ENCODE measurements around the gene PRKCD.

PRKCD gene

GRCh38 chr3:53162672-53163443 is 1.8 kb downstream of the PRKCD start:
- H3K36me3 ChIP-seq (ENCODE audit: control insufficient read depth in 2 of 2, insufficient read depth in 2 of 2, low read length in 2 of 2) = peaks cover 9 to 15% of the 10 kb centered on the region in 2 donors
- peak overlapping the region; percentile 92 to 94 for H3K27ac ChIP-seq (ENCODE audit: low read depth in 2 of 2, low read length in 2 of 2)
- no peaks in the 10 kb centered on the region for H3K27me3 ChIP-seq (ENCODE audit: control insufficient read depth in 2 of 2, insufficient read depth in 2 of 2, low read length in 2 of 2)
- peaks cover 59 to 62% of the 10 kb centered on the region in 2 donors for H3K4me1 ChIP-seq (ENCODE audit: control insufficient read depth in 2 of 2, insufficient read depth in 2 of 2, low read length in 2 of 2)
- H3K9me3 ChIP-seq (ENCODE audit: control insufficient read depth in 2 of 2, low read length in 2 of 2) = no peaks in the 10 kb centered on the region
- peak overlapping the region; percentile 3 to 97 for H3K9ac ChIP-seq (ENCODE audit: low read depth in 1 of 2, low read length in 2 of 2)
- H3K4me3 ChIP-seq (ENCODE audit: low read length in 2 of 2) = peak overlapping the region; percentile 65 to 86

DNA sequence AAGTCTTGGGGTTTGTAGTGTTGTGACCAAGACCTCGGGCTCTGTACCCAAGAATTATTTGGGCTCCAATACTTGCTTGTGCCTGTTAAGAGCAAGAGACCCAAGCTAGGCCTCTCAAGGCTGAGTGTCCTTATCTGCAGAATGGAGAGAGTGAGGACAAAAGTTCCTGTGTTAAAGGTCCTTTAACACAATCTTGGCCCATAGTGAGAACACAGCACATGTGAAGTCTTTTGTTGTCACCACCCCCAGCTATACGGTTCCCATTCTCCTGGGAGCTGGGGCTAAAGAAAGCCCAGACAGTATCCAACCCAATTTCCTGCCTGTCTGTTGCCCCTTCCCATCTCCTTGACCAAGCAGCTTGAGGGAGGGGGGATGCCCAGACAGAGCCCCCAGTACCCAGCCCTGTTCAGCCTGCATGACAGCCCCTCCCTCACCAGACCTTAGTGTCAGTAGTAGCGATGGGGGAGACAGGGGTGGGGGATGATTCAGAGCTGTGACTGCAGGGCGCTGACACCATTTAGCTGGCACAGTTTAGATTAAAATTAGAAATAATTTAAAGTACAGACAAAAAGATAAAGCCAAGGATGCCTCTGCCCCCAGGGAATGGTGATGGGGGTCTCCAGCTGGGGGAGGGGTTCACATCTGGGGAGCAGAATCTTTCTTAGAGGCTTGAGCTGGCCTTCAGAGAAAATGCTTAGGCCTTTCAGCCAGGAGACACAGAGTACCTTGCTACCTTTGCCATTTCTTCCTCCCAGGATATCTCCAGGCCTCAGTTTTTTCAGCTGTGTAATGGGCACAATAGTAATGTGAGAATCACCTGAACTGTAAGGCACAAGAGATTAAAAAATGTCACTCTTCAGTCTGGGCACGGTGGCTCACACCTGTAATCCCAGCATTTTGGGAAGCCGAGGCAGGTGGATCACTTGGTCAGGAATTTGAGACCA is 2.7 kb downstream of the PRKCD start:
- Histone ChIP-seq H3K36me3 (ENCODE audit: control insufficient read depth in 2 of 2, insufficient read depth in 2 of 2, low read length in 2 of 2) (peaks cover 9 to 19% of the 10 kb centered on the region in 2 donors), H3K27me3 (ENCODE audit: control insufficient read depth in 2 of 2, insufficient read depth in 2 of 2, low read length in 2 of 2) (no peaks in the 10 kb centered on the region), H3K4me3 (ENCODE audit: low read length in 2 of 2) (peak overlapping the region; percentile 65 to 86), H3K9ac (ENCODE audit: low read depth in 1 of 2, low read length in 2 of 2) (peak overlapping the region; percentile 32 to 97), H3K27ac (ENCODE audit: low read depth in 2 of 2, low read length in 2 of 2) (peak overlapping the region; percentile 92 to 94), H3K9me3 (ENCODE audit: control insufficient read depth in 2 of 2, low read length in 2 of 2) (no peaks in the 10 kb centered on the region), H3K4me1 (ENCODE audit: control insufficient read depth in 2 of 2, insufficient read depth in 2 of 2, low read length in 2 of 2) (peaks cover 56 to 61% of the 10 kb centered on the region in 2 donors)

DNA sequence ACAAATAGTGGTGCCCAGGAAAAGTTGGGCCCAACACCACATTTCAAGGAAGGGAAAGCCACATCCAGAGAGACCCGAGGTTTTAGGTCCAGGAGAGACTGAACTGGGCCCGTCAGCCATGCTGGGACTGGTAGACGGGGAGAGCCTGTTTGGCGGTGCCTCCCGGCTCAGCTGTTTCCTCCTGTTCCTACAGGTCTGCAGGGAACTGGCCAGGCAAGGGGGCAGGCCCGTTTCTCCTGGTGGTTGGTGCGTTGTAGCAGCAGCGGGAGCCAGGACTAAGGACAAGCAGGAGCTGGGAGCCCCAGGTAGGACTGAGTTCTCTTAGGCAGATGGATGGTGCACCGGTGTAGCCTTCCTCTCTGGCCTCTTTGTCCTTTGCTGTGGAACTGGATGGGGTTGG is 3.9 kb downstream of the PRKCD start:
- no peaks in the 10 kb centered on the region for H3K27me3 ChIP-seq (ENCODE audit: control insufficient read depth in 2 of 2, insufficient read depth in 2 of 2, low read length in 2 of 2)
- no peak overlapping the region for H3K9ac ChIP-seq (ENCODE audit: low read depth in 1 of 2, low read length in 2 of 2)
- no peak overlapping the region for H3K4me3 ChIP-seq (ENCODE audit: low read length in 2 of 2)
- peaks cover 9 to 19% of the 10 kb centered on the region in 2 donors for H3K36me3 ChIP-seq (ENCODE audit: control insufficient read depth in 2 of 2, insufficient read depth in 2 of 2, low read length in 2 of 2)
- H3K9me3 ChIP-seq (ENCODE audit: control insufficient read depth in 2 of 2, low read length in 2 of 2) = no peaks in the 10 kb centered on the region
- H3K4me1 ChIP-seq (ENCODE audit: control insufficient read depth in 2 of 2, insufficient read depth in 2 of 2, low read length in 2 of 2) = peaks cover 48 to 55% of the 10 kb centered on the region in 2 donors
- no peak overlapping the region for H3K27ac ChIP-seq (ENCODE audit: low read depth in 2 of 2, low read length in 2 of 2)

DNA sequence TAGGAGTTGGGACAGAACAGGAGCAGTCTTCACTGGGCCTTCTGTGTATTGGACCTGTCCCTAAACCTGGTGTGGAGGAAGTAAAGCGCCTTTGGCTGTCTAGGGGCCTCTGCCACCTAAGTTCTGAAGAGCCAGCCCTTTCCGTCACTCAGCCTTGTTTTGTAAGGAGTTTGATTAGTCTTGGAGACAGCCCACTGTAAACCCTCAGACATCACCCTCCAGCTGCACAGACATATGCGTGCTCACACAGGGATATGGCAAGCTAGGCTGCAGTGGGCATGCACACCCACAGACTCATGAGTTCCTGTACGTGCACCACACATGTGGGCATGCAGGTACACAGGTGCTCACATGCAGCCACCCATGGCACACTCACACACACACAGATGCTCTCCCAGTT is 5.2 kb downstream of the PRKCD start:
- Histone ChIP-seq H3K27ac (ENCODE audit: low read depth in 2 of 2, low read length in 2 of 2) (peak overlapping the region in 1 of 2 donors; percentile 61), H3K4me1 (ENCODE audit: control insufficient read depth in 2 of 2, insufficient read depth in 2 of 2, low read length in 2 of 2) (peaks cover 54 to 60% of the 10 kb centered on the region in 2 donors), H3K4me3 (ENCODE audit: low read length in 2 of 2) (peak overlapping the region in 1 of 2 donors; percentile 5), H3K9me3 (ENCODE audit: control insufficient read depth in 2 of 2, low read length in 2 of 2) (no peaks in the 10 kb centered on the region), H3K27me3 (ENCODE audit: control insufficient read depth in 2 of 2, insufficient read depth in 2 of 2, low read length in 2 of 2) (no peaks in the 10 kb centered on the region), H3K9ac (ENCODE audit: low read depth in 1 of 2, low read length in 2 of 2) (no peak overlapping the region), H3K36me3 (ENCODE audit: control insufficient read depth in 2 of 2, insufficient read depth in 2 of 2, low read length in 2 of 2) (peaks cover 9 to 19% of the 10 kb centered on the region in 2 donors)

GRCh38 chr3:53166781-53167291 is 5.8 kb downstream of the PRKCD start:
- Histone ChIP-seq H3K9me3 (ENCODE audit: control insufficient read depth in 2 of 2, low read length in 2 of 2) (no peaks in the 10 kb centered on the region), H3K36me3 (ENCODE audit: control insufficient read depth in 2 of 2, insufficient read depth in 2 of 2, low read length in 2 of 2) (peaks cover 9 to 19% of the 10 kb centered on the region in 2 donors), H3K27me3 (ENCODE audit: control insufficient read depth in 2 of 2, insufficient read depth in 2 of 2, low read length in 2 of 2) (no peaks in the 10 kb centered on the region), H3K9ac (ENCODE audit: low read depth in 1 of 2, low read length in 2 of 2) (peak overlapping the region in 1 of 2 donors; percentile 3), H3K4me1 (ENCODE audit: control insufficient read depth in 2 of 2, insufficient read depth in 2 of 2, low read length in 2 of 2) (peaks cover 61 to 65% of the 10 kb centered on the region in 2 donors), H3K4me3 (ENCODE audit: low read length in 2 of 2) (peak overlapping the region in 1 of 2 donors; percentile 5), H3K27ac (ENCODE audit: low read depth in 2 of 2, low read length in 2 of 2) (peak overlapping the region in 1 of 2 donors; percentile 61)

DNA sequence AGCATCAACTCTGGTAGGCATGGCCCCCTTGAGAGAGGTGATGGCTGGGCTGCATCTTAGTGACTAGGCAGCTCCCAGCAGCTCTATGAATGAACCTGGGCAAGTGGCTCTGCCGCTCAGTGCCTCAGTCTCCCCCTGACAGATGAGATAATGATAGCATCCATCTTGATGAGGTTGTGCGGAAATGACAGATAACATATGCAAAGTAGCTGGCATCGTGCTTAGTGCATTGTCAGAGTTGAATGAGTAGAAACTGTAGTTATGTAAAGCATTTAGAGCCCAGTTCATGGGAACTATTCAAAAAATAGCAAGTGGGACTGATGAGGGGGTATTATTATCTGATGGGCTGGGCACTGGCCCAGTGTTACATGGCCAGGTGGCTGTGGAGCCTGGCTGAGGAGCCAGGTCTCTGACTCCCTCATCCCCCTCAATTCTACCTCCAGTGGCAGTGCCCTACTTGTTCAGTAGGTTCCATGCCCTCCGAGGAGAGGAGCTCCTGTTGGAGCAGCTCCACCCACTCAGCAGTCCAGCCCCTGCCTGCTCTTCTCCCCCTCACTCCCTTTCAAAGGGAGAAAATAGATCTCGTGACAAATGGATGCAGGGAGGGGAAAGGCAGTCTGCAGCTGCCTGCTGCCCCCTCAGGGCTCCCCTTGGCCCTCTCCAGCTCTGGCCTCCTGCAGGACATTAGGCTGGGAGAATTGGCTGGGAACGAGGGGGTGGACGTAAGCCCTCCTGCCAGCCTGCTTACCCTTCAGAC is 6.6 kb downstream of the PRKCD start:
- H3K27me3 ChIP-seq (ENCODE audit: control insufficient read depth in 2 of 2, insufficient read depth in 2 of 2, low read length in 2 of 2) = no peaks in the 10 kb centered on the region
- peak overlapping the region in 1 of 2 donors; percentile 13 for H3K4me3 ChIP-seq (ENCODE audit: low read length in 2 of 2)
- peaks cover 62 to 63% of the 10 kb centered on the region in 2 donors for H3K4me1 ChIP-seq (ENCODE audit: control insufficient read depth in 2 of 2, insufficient read depth in 2 of 2, low read length in 2 of 2)
- H3K9me3 ChIP-seq (ENCODE audit: control insufficient read depth in 2 of 2, low read length in 2 of 2) = no peaks in the 10 kb centered on the region
- H3K36me3 ChIP-seq (ENCODE audit: control insufficient read depth in 2 of 2, insufficient read depth in 2 of 2, low read length in 2 of 2) = peaks cover 9 to 20% of the 10 kb centered on the region in 2 donors
- no peak overlapping the region for H3K9ac ChIP-seq (ENCODE audit: low read depth in 1 of 2, low read length in 2 of 2)
- H3K27ac ChIP-seq (ENCODE audit: low read depth in 2 of 2, low read length in 2 of 2) = peak overlapping the region in 1 of 2 donors; percentile 61

GRCh38 chr3:53168175-53168923 is 7.3 kb downstream of the PRKCD start:
- Histone ChIP-seq H3K4me3 (ENCODE audit: low read length in 2 of 2) (peak overlapping the region in 1 of 2 donors; percentile 13), H3K9me3 (ENCODE audit: control insufficient read depth in 2 of 2, low read length in 2 of 2) (no peaks in the 10 kb centered on the region), H3K27me3 (ENCODE audit: control insufficient read depth in 2 of 2, insufficient read depth in 2 of 2, low read length in 2 of 2) (no peaks in the 10 kb centered on the region), H3K36me3 (ENCODE audit: control insufficient read depth in 2 of 2, insufficient read depth in 2 of 2, low read length in 2 of 2) (peaks cover 14 to 25% of the 10 kb centered on the region in 2 donors), H3K27ac (ENCODE audit: low read depth in 2 of 2, low read length in 2 of 2) (peak overlapping the region in 1 of 2 donors; percentile 61), H3K9ac (ENCODE audit: low read depth in 1 of 2, low read length in 2 of 2) (no peak overlapping the region), H3K4me1 (ENCODE audit: control insufficient read depth in 2 of 2, insufficient read depth in 2 of 2, low read length in 2 of 2) (peaks cover 54 to 56% of the 10 kb centered on the region in 2 donors)

DNA sequence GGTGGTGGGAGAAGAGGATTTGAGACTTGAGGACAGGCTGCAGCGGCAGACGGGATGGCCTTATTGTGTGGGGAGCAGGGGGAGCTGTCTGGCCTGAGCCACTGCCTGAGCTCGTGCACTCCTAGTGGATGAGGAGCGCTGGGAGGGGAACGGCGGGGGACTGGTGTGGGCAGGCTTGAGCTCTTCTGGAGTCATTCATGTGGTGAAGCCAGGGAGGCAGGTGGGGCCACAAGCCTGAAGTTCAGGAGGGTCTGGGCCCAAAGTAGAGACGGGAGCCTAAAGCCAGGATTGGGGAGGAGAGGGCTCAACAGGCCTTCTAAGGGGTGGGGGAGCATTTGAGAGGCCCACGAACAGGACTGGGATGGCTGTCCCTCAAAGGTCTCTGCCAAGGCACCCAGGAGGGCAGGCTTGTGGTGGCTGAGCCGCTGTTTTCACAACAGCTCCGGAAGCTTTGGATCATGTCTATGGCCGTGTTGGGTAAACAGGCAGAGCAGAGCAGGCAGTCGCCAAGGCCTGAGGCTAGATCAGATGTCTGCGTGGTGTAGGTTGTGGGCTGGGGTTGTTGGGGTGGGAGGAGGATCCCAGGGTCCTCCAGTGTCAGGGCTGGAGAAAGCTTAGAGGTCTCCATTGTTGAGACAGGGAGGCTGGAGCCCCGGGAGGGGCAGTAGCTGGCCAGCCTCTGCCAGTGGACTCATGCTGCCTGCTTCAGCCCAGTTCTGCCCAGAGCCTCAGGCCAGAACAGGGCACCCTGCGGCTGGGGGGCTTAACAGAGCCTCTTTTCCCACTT is 8.2 kb downstream of the PRKCD start:
- no peak overlapping the region for H3K4me3 ChIP-seq (ENCODE audit: low read length in 2 of 2)
- peaks cover 20 to 34% of the 10 kb centered on the region in 2 donors for H3K36me3 ChIP-seq (ENCODE audit: control insufficient read depth in 2 of 2, insufficient read depth in 2 of 2, low read length in 2 of 2)
- H3K4me1 ChIP-seq (ENCODE audit: control insufficient read depth in 2 of 2, insufficient read depth in 2 of 2, low read length in 2 of 2) = peaks cover 52 to 56% of the 10 kb centered on the region in 2 donors
- peak overlapping the region; percentile 34 to 67 for H3K27ac ChIP-seq (ENCODE audit: low read depth in 2 of 2, low read length in 2 of 2)
- H3K27me3 ChIP-seq (ENCODE audit: control insufficient read depth in 2 of 2, insufficient read depth in 2 of 2, low read length in 2 of 2) = no peaks in the 10 kb centered on the region
- no peaks in the 10 kb centered on the region for H3K9me3 ChIP-seq (ENCODE audit: control insufficient read depth in 2 of 2, low read length in 2 of 2)
- H3K9ac ChIP-seq (ENCODE audit: low read depth in 1 of 2, low read length in 2 of 2) = no peak overlapping the region

All from mucosa of rectum (tissue), 2 donors.